GM18907 (cell line): Measurements from ENCODE around the gene RAPGEF2.
"Not testable (repeated sequence)": the region's sequence is repeated elsewhere in the genome, so short reads cannot be mapped to it uniquely, and the experiment has no call there.

Experiments used
- ATAC-seq: cut with Tn5 transposase; IDR thresholded peaks from one replicate; pipeline ENCODE4 v1.9.1; 2021; ENCODE audit warnings: mild to moderate bottlenecking, moderate library complexity; ENCODE audit not compliant: unreplicated experiment

RAPGEF2 gene

DNA sequence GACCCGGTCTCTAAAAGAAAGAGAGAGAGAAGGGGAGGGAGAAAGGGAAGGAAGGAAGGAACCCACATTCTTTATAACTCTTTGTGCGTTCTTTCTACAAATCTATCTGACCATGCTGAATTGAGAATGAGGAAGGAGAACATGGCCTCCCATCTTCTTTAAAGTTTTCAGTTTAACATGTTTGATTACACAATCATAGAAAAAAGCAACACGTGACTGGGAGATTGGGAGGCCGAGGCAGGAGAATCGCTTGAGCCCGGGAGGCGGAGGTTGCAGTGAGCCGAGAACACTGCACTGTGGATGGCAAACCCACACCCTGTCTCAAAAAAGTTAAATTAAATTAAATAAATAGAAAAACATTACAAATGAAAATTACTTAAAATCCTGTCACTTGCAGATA lies 254.5 kb downstream of the RAPGEF2 start:
- ATAC-seq, result no peak

DNA sequence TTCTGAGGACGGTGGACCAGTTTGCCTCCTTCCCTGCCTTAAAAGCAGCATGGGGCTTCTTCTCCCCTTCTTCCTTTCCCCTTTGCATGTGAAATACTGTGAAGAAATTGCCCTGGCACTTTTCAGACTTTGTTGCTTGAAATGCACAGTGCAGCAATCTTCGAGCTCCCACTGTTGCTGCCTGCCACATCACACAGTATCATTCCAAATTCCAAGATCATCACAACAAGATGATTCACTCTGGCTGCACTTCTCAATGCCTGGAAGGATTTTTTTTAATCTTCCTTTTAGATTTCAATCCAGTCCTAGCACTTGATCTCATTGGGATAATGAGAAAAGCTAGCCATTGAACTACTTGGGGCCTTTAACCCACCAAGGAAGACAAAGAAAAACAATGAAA lies 255.3 kb downstream of the RAPGEF2 start:
- ATAC-seq, result no peak

DNA sequence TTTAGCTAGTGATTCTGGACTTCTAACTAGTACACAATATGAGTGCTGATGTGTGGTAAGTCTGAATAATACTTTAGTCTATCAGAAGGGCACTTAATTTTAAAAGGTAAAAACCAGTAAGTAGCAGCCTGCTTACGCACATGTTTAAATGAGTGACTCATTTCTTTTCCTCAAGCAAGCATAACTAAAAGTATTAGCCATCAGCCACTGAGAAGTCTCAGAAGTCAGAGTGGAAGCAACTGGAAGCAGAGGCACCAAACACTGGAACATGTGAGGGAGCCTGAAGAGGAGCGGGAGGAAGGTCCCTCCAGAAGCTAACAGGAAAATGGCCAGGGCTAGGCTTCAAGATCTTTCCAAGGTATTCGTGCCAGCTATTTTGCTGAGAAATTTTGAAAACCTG lies 257.7 kb downstream of the RAPGEF2 start:
- ATAC-seq, result no peak

DNA sequence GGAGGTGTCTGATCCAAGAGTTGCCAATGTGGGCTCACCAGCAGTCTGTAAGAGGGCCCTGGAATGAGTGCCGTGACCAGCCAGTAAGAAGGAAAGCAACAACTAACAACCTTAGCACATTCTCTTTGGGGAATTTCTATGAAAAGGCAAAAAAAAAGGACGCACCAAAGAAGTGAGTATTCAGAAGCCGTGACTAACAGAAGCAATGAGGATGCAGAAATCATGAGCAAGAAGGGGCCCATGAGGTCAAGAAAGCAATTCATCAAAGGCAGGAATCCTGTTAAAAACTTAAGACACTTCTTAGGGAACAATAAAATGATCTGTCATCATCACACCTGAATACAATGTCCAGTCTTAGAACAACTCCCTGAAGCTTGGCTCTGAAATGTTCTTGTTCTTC lies 260.5 kb downstream of the RAPGEF2 start:
- ATAC-seq, result no peak

DNA sequence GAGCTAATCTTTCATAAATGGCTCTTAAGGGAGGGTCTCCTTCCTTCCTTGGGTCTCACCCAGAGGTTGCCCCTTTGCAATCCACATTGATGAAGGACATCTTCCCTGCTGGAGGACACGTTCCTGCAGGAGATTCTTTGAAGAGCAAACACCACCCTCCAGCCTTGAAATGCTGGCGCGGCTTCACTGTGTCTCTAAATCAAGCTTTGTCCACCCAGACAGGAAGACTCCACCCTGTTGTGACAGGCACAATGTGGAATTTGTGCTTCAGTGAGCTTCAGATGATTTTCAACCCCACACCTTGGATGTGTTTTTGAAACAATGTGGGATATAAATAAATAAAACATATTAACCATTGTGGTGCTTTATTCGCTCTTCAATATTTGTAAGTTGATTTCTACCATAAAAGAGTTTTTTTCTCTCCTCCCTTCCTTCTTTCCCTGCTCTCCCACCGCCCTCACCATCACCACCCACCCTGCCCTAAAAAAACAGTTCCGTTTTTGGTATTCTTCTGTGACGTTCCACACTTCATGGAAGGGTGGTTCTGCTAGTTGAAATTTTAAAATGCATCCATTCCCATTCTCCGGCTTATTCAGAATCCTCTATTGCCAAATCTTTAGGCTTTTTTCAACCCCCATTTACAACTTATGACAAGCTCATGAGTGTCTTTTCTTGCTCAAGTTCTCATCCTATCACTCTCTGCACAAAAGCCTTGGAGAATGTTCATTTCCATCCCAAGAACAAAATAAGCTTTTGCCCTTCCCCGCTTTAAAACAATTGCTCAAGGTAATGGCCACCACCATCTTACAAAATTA lies 264.3 kb downstream of the RAPGEF2 start:
- ATAC-seq, result no peak

DNA sequence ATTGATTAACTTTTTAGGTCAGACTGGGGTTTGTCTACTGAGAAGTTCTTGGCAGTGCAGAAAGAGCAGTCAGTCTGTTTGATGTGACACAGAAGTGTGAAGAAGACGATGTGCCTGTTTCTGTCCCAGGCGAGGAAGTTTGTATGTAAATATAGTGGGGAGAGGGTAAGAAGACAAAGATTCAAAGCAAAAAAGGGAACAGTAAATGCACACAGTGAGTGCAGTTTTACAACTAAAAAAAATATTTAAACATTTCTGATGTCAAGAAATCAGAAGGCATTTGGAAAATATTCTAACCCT lies 264.9 kb downstream of the RAPGEF2 start:
- ATAC-seq, result peak; percentile 67

DNA sequence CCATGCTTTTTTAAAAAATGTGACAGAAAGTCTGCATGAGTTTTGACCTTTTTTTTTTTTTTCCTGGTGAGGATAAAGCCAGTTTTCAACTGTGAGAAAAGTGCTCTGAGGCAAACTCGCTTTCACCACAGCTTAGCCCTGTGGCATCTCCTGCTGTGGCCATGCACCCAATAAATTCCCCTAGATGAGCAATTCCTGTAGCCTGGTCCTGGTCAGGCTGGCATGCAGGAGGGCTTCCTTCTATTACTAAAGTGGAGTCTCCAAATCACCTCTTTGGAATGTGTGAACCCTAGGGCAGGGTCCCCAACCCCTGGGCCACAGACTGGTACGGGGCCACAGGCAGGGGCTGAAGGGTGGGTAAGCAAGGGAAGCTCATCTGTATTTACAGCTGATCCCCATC lies 265.4 kb downstream of the RAPGEF2 start:
- ATAC-seq, result no peak

DNA sequence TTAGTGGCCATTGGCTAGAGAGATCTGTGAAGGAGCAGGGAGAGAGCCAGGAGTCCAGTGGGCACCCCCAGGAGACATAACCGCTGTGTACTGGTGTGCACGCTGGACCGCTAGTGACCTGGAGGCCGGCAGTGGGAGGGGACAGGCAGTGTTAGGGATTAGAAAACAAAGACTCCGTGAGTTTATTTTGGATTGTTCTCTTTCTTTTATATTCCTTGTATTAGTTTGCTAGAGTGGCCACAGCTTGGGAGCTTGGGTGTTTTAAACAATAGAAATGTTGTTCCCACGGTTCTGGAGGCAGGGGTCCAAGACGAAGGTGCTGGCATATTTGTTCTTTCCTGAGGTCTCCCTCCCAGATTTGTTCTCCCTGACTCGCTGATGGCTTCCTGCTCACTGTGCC lies 266.4 kb downstream of the RAPGEF2 start:
- no peak for ATAC-seq

DNA sequence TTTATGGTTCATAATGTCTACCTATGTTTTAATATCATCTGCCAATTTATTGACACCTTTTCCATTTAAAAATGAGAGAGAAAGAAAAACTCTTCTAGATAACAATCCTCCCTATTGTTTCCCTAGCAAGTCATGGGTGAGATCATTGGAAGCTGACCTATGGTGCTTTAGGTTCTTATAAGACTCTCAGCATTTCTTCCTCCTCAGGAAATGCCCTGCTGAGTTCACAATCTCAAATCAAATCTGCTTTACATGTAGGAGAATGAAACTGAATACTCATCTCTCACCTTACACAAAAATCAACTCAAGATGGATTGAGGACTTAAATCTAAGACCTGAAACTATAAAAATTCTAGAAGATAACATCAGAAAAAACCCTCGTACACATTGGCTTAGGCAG lies 267.4 kb downstream of the RAPGEF2 start:
- no peak for ATAC-seq

DNA sequence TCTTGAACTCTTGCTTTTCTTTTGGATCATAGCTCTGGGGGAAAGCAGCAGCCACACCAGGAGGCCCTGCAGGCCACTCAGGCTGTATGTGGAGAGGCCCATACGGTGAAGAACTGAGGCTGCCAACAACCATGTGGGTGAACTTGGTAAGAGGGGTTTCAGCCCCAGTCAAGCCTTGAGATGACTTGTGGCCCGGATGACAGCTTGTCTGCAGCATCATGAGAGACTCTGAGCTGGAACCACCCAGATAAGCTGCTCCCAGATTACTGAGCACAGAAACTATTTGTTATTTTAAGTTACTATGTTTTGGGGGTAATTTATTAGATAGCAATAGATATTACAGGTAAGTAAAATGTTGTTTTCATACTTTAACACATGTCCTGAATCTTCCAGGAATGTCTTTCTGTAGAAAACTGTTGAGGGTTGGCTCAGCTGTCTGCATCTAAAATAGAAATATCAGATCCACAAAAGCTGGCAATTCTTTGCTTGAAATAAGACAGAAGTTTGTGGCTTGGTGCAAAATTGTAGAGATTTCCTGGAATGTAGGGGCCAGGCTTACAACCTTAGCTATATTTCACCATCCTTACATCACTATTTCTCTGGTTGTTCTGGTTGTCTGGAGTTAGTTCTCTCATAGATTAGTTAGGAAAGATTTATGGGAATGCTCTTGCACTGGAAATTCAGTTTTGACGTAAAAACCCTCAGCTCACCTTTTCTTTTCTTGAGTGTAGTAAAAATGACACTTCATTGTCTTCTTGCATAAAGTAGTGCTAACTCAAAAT lies 272.1 kb downstream of the RAPGEF2 start:
- ATAC-seq, result no peak

DNA sequence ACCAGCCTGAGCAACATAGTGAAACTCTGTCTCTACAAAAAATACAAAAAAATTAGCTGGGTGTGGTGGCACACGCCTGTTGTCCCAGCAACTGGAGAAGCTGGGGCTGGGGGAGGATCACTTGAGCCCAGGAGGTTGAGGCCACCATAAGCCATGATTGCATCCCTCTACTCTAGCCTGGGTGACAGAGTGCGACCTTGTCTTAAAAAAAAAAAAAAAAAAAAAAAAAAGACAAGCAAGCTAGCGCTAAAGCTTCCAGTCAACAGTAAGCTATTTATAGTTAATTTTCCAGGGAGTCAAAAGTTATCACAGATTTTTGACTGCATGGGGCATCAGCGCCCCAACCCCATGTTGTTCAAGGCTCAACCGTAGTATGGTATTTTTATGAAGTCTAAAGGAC lies 273.4 kb downstream of the RAPGEF2 start:
- no peak for ATAC-seq

DNA sequence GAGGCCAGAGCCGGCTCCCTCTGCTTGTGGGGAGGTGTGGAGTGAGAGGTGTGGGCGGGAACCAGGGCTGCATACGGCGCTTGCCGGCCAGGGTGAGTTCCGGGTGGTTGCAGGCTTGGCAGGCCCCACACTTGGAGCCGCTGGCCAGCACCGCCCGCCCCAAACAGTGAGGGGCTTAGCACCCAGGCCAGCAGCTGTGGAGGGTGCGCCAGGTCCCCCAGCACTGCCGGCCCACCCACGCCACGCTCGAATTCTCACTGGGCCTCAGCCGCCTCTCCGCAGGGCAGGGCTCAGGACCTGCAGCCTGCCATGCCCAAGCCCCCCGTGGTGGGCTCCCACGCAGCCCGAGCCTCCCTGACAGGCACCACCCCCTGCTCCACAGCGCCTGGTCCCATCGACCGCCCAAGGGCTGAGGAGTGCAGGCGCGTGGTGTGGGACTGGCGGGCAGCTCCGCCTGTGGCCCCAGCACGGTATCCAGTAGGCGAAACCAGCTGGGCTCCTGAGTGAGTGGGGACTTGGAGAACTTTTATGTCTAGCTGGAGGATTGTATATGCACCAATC lies 275.3 kb downstream of the RAPGEF2 start:
- ATAC-seq, result no peak

DNA sequence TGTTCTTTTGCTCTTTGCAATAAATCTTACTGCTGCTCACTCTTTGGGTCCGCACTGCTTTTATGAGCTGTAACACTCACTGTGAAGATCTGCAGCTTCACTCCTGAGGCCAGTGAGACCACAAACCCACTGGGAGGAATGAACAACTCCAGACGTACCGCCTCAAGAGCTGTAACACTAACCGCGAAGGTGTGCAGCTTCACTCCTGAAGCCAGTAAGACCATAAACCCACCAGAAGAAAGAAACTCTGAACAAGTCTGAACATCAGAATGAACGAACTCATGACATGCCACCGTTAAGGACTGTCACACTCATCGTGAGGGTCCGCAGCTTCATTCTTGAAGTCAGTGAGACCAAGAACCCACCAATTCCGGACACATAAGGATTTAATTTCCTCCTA lies 276.2 kb downstream of the RAPGEF2 start:
- ATAC-seq, result not testable (repeated sequence)

DNA sequence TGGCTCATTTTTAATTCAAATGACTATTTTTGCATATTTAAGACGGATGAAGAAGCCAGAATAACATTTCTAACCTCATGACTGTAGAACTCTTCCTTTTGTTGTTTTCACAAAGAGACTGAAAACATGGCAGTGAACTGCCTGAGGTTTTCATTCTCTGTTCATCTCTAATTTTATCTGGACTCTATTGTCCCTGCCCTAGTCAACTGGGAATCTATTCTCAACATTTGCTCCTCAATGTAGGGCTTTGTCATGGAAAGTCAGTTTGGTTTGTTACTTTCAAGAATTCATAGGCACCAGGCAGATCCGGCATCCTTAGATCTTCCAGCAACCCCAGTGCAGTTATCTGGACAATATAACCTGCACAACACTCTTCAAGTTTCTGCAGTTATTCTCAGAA lies 277.0 kb downstream of the RAPGEF2 start:
- ATAC-seq, result no peak

DNA sequence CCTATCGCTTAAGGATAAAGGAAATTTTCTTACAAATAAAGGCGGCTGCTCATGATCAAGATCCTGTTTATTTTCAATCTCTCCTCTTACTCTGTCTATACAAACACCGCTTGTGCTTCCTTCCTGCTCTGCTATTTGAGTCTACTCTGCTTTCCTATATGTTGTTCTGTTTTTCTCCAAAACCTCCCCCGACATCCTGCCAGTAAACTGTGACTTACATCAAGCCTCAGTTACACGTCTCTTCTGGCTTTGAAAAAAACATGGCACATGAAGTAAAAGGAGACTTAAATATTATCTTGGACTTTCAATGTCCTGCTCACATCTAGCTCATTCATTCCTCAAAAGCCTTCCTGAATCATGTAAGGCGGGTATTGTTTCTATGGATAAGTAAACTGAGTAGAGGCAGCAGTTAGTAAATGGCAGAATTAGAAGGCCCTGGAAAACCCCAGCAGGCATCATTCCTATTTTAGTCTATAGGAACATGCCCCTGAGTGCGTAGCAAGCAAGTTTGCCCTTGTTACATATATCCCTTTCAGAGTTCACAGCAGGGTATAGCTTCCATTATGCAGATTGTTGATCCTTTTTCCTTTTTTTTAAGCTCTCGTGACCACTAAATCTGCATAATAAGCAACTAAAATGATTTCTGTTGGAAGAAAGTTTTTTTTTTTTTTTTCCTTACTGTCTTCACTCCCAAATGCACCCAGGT lies 280.1 kb downstream of the RAPGEF2 start:
- no peak for ATAC-seq

DNA sequence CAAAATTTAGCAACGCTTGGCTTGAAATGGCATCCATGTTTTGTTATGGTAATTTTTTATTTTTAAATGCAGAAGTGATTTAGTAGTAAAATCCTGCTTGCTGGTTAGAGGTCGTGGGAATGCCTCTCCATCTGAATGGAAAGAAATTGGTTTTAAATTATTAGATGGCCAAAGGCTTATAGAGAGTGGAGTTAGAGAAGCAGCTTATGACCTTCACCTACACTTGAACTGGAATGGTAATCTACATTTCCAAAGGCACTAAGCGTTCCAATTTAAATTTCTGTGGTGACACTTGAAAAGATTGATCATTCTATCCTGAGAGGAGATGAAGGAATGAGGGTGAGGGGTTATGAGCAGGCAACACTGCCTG lies 280.7 kb downstream of the RAPGEF2 start:
- ATAC-seq, result no peak

DNA sequence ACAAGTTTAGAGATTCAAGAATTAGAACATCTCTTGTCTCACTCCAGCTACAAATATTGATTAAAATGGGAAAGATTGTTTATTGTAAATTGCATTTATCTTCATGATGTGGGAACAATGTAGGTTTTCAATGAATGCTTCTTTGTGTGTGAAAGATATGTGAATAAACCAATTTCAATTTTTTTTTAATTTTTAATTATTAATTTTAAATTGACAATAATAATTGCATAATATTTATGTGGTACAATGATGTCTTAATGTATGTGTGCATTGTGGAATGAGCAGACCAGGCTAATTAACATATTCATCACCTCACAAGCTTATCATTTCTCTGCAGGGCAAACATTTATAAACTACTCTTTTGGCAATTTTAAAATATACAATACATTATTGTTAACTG lies 281.1 kb downstream of the RAPGEF2 start:
- ATAC-seq, result no peak

DNA sequence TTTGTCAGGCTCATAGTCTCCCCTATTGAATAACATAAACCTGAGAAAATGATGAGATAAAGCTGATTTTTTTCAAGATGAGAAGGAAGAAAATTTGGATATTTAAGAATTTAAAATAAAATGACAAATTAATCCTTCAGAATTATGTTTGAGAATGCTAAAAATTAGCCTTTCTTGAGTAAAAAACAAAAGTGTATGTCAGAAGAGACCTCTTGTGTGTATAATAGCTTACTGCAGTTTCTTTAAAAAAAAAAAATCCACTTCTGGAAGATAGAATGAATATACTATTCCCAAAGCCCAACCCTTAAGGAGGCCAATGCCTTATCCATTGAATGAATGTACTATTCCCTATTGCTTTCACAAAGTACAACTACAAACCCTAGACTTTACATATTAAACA lies 281.8 kb downstream of the RAPGEF2 start:
- no peak for ATAC-seq

DNA sequence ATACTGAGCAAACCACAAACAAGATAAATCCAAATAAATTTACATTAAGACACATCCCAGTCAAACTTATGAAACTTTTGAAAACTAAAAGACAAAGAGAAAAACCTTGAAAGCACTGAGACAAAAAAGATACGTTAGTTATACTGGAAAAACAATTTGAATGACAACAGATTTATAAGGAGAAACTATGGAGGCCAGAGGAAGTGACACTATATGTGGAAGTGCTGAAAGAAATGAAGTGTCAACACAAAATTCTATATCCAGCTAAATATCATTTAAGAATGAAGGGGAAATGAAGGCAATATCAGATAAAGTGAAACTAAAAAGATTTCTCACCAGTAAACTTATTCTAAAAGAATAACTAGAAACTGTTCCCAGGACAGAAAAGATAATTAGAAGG lies 283.7 kb downstream of the RAPGEF2 start:
- no peak for ATAC-seq

DNA sequence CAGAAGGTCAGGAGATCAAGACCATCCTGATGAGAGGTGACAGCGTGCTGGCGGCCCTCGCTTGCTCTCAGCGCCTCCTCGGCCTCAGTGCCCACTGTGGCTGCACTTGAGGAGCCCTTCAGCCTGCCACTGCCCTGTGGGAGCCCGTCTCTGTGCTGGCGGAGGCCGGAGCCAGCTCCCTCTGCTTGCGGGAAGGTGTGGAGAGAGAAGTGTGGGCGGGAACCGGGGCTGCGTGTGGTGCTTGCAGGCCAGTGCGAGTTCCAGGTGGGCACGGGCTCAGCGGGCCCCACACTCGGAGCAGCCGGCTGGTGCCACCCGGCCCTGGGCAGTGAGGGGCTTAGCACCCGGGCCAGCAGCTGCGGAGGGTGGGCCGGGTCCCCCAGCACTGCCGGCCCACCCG lies 286.9 kb downstream of the RAPGEF2 start:
- no peak for ATAC-seq

DNA sequence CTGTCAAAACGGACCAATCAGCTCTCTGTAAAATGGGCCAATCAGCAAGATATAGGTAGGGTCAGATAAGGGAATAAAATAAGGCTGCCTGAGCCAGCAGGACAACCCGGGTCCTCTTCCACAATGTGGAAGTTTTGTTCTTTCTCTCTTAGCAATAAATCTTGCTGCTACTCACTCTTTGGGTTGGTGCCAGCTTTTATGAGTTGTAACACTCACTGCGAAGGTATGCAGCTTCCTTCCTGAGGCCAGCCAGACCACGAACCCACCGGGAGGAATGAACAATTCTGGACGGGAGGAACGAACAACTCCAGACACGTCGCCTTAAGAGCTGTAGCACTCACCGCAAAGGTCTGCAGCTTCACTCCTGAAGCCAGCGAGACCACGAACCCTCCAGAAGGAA lies 287.8 kb downstream of the RAPGEF2 start:
- ATAC-seq, result no peak

DNA sequence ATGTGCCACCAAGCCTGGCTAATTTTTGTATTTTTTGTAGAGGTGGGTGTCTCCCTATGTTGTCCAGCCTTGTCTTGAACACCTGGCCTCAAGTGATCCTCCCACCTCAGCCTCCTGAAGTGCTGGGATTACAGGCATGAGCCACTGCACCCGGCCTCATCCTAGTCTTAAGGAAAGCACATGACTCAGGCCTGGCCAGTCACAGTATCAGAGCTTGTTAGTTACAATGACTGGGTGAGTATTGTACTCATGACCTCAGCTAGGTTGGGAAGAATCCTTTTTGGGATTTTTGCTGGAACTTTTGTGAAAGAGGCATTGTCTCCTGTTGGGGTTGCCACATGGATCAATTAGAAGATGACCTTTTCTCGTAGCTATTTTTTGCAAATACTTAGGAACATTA lies 292.8 kb downstream of the RAPGEF2 start:
- no peak for ATAC-seq
